Iris pigment epithelial cell (primary cell): ENCODE measurements around the gene ADGRG2.
"Not testable (repeated sequence)": the region's sequence is repeated elsewhere in the genome, so short reads cannot be mapped to it uniquely, and the experiment has no call there.

Source experiments
- DNase-seq: peaks from one replicate; pipeline ENCODE4 v3.0.0-alpha.2; 2011; ENCODE audit warnings: low read depth

The ADGRG2 gene

GRCh38 chrX:18997916-18998315 is 124.4 kb downstream of the ADGRG2 start:
- peak; percentile 6 for DNase-seq

GRCh38 chrX:18996536-18996935 is 125.7 kb downstream of the ADGRG2 start:
- DNase-seq: no peak

GRCh38 chrX:18995221-18995620 is 127.0 kb downstream of the ADGRG2 start:
- DNase-seq: peak; percentile 71

- DNase-seq: peak; percentile 83
Measured at GRCh38 chrX:18994713-18995112, 127.6 kb downstream of the ADGRG2 start.

- no peak for DNase-seq
Measured at GRCh38 chrX:18992829-18993228, 129.4 kb downstream of the ADGRG2 start.

GRCh38 chrX:18985186-18985435 is 137.2 kb downstream of the ADGRG2 start:
- DNase-seq: peak; percentile 4

- DNase-seq: peak; percentile 64
Measured at GRCh38 chrX:18984381-18985185, 137.7 kb downstream of the ADGRG2 start.

- no peak for DNase-seq
Measured at GRCh38 chrX:18983666-18984380, 138.4 kb downstream of the ADGRG2 start, which contains the start of gene PHKA2. PHKA2 (minus strand) TSS chrX:18984114; CDS start chrX:18983932, 182 bp downstream.

- DNase-seq: no peak
Measured at GRCh38 chrX:18981124-18981807, 141.0 kb downstream of the ADGRG2 start.

GRCh38 chrX:18980262-18980661 is 142.0 kb downstream of the ADGRG2 start:
- not testable (repeated sequence) for DNase-seq

- DNase-seq: no peak
Measured at GRCh38 chrX:18974993-18975392, 147.3 kb downstream of the ADGRG2 start.

GRCh38 chrX:18973527-18974192 is 148.6 kb downstream of the ADGRG2 start:
- DNase-seq: no peak

- no peak for DNase-seq
Measured at GRCh38 chrX:18971506-18971905, 150.8 kb downstream of the ADGRG2 start.

- DNase-seq: no peak
Measured at GRCh38 chrX:18970465-18970864, 151.8 kb downstream of the ADGRG2 start.

- DNase-seq: no peak
Measured at GRCh38 chrX:18966624-18967023, 155.6 kb downstream of the ADGRG2 start.

GRCh38 chrX:18964901-18965300 is 157.4 kb downstream of the ADGRG2 start:
- no peak for DNase-seq

- no peak for DNase-seq
Measured at GRCh38 chrX:18964026-18964425, 158.2 kb downstream of the ADGRG2 start.

- DNase-seq: no peak
Measured at GRCh38 chrX:18962329-18962728, 159.9 kb downstream of the ADGRG2 start.

GRCh38 chrX:18961686-18962085 is 160.6 kb downstream of the ADGRG2 start:
- DNase-seq: peak; percentile 75

- DNase-seq: no peak
Measured at GRCh38 chrX:18956303-18957032, 165.8 kb downstream of the ADGRG2 start.

GRCh38 chrX:18955676-18956075 is 166.6 kb downstream of the ADGRG2 start:
- DNase-seq: no peak

GRCh38 chrX:18951032-18951431 is 171.2 kb downstream of the ADGRG2 start:
- DNase-seq: no peak
